GM21717 (cell line): ENCODE measurements around the gene ZNF18.

Source experiments
- ATAC-seq: cut with Tn5 transposase; IDR thresholded peaks from one replicate; pipeline ENCODE4 v1.9.1; 2021; ENCODE audit warnings: mild to moderate bottlenecking, moderate library complexity; ENCODE audit not compliant: unreplicated experiment

Gene ZNF18

DNA sequence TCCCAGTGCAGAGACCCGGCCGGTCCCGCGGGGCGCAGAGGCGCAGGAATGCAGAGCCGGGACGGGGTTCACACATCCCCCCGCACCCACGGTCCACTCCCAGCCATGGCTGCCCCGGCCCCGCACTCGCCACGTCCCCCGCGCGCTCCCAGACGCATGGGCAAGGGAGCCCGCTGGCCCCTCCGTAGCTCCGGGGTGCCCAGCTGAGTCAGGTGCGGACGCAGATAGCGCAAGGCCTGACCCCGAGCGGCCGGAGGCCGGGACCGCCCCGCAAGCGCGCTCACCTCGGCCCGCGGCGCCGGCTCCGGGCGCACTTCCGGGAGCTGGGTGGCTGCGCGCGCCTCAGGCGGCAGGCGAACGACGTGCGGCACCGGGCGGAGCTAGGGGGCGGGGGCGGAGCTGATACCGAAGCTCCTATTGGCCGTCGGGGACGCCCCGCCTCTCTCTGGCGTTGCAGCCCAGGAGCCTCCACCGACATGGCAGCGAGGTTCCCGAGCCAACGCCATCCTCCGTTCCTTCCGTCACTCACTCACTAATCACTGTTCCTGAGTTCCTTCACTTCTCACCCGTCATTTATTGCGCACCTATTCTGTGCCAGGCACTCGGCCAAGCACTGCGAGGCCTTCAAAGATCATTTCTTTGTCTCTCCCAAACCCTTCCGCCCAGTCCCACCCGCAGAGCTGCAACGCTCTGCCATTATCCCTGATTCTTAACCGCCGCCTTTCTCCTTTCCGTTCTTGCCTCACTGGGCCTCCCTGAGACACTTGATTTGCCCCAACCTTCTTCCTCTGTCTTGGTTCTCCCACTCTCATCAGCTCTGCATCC, at the start of gene ZNF18:
Gene ZNF18, minus strand, starts transcription at position 329 of the 825 bp plus-strand sequence. CDS start 4,646 bp downstream, outside the sequence.
- peak; percentile 97 for ATAC-seq

GRCh38 chr17:12046786-12047185, 49.5 kb upstream of the ZNF18 start:
- ATAC-seq: no peak

DNA sequence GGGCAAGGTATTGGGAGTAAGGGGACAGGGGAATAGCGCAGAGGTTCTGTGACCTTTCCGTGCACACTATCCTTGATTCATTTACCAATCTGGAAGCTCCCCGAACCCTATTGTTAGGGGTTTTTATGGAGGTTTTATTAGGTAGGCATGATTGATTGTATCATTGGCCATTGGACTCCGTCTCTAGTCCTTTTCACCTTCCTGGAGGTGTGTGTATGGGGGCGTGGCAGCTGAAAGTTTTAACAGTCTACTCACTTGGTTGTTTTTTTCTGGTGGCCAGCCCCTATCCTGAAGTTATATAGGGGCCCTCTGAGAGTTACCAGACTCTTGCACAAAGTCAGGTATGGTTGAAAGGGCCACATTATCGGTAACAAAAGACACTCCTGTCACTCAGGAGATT, 46.4 kb upstream of the ZNF18 start:
- ATAC-seq: no peak

DNA sequence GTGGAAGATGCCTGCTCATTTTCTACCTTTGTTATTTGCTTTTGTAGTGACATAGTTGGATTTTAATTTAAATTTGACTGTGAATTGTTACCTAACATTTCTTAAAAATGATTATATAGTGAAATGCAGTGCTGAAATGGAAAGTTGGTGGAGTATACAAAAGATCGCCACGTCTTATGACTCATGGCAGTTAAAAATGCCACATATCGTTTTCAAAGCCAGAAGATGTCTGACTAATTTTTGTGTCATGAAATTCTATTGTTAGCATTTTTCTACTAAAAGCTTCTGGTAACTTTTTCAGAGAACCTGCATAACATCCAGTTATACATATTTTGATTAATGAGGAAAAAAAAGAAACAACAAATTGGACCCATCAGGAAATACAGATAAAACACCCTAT, 44.0 kb upstream of the ZNF18 start:
- ATAC-seq: no peak

GRCh38 chr17:12040478-12040877, 43.2 kb upstream of the ZNF18 start:
- no peak for ATAC-seq

DNA sequence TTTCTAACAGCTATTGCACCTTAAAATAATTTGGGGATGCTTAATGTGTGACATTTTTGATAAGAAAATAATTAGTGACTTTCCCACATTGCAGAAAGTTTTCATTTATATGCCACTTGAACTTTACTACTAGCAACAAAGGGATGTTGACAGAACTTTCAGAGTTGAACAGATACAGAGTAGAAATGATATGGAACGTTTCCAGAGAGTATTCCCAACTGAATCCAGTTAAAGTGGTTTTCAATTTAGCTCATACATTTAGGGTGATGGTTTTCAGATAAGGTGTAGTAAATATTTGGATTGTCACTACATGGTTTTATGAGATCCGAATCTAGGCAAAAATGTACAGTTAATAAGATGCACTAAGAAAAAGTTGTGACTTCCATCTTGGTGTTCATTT, 40.7 kb upstream of the ZNF18 start:
- ATAC-seq: no peak

- no peak for ATAC-seq
Measured at GRCh38 chr17:12035673-12036072, 38.4 kb upstream of the ZNF18 start.

DNA sequence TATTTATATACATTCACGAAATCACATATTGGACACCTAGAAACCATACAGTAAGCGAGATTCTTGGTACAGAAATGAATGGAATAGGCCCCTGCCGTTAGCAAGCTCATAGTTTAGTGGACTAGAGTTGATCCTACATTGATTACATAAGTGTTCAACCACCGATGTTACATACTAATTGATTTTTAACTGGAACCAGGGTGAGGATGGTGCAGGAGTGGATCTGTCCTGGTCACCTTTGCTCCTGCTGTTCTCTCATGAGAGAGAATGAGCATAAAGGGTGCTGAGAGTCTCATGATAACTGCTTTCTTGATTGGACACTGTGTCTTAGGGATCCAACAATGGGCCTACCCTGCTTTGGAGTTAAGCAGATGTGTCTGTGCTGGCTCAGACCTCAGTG, 37.3 kb upstream of the ZNF18 start:
- ATAC-seq: no peak

- ATAC-seq: no peak
Measured at GRCh38 chr17:12028611-12029010, 31.3 kb upstream of the ZNF18 start.

DNA sequence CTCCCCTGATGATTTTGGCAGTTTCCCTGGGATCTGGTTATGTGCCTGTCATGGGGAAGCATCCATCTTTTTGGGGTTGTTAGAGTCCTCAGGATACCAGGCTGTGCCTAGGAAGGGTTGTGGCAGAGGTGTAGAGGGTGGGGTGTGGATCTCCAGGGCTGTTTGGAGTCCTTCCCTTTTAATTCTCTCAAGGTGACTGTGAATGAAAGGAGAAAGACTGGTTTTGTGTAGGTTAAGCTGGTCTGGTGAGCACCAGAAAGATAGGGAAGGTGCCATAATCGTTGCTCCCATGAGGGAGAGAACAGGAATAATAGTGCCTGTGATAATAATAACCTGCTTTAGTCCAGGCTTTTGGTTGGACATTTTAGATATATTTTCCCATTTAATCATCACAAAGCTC, 30.4 kb upstream of the ZNF18 start:
- no peak for ATAC-seq

DNA sequence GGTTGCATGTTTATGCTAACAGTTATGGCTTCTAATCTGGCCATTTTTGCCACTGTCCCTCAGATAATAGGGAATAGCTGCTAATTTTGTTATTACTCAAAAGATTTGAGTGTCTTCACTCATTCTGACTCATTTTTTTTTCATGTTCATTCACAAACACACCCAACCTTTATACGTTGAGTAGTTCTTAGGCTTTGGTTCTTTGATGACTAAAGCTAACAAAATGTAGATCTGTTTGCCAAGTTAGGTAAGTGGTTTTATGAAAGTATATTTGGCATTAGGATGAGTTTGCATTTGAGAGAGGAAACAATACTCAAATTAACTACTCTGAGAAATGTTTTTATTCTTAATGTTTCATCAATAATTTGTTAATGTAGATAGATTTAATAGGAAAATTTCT, 27.1 kb upstream of the ZNF18 start:
- ATAC-seq: no peak

DNA sequence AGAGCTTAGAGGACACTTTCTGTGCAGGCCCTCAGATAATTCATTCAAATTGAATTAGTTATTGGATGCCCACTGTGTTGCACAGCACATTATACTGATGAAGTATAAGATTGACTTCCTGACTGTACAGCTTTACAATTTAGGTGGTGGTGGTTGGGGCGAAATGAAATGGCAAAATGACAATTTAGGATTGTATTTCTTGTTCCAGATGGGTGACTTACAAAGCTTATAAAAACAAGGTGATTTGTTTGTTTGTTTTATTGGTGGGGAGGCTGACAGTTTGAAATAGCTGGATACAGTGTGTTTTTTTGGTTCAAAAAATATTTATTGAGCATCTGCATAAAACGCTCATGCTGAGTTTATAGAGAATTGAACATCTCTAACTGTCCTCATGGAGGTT, 25.0 kb upstream of the ZNF18 start:
- no peak for ATAC-seq

- no peak for ATAC-seq
Measured at GRCh38 chr17:12021623-12022140, 24.4 kb upstream of the ZNF18 start.

- peak; percentile 93 for ATAC-seq
Measured at GRCh38 chr17:12020642-12021622, 23.7 kb upstream of the ZNF18 start, which contains the start of gene MAP2K4. Gene MAP2K4 (plus strand): TSS chr17:12020877. CDS start chr17:12020887, 10 bp downstream.

DNA sequence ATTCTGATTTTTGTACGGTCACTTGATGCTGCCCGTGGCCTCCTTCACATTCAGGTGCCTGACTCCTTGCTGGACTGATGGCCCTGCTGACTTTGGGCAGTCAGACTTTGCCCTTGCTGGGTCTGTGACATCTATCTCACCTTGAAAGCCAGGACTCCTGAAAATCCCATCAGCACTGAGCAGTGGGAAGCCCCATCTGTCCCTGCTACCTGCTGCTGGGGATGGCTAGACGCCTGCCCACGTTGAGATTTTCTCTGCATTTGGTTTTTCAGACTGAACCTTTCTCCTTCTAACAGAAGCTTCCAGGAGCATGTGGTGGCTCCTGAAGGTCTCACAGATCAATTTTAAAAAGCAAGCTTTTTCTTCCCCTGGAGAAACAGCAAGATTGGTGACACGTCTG, 10.2 kb upstream of the ZNF18 start:
- ATAC-seq: no peak

GRCh38 chr17:11999696-12000095, 2.4 kb upstream of the ZNF18 start:
- no peak for ATAC-seq

DNA sequence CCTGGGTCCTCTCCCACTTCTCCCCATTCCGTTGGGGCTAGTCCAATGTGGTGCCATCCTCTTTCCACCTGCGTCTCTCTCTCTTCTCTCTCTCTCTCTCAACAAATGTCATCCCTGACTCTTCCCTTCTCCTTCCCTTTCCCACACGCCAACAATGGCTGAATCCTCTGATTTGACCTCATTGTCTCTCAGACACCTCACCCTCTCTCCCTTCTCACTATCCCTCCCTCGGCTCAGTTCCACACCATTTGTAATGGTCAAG, 628 bp upstream of the ZNF18 start:
- no peak for ATAC-seq

GRCh38 chr17:11996722-11997146, 541 bp downstream of the ZNF18 start:
- ATAC-seq: peak; percentile 41

DNA sequence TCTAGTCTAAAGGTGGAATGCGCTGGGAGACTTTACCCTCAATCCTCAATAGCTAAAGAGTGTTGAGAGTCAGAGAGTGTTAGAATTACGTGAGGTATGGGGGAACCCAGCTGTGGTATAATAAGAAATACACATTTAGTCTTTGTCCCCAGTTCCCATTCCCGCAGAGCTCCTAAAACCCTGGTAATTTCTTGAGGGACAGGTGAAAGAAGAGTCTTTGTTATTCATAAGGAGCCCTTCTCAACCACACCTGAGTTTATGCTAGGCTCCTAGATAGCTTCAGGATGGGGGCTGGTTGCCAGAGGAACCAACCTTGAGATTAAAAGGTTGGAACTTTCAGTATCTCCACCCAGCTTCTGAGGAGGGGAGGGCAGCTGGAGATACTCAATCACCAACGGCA, 5.8 kb downstream of the ZNF18 start:
- ATAC-seq: no peak

DNA sequence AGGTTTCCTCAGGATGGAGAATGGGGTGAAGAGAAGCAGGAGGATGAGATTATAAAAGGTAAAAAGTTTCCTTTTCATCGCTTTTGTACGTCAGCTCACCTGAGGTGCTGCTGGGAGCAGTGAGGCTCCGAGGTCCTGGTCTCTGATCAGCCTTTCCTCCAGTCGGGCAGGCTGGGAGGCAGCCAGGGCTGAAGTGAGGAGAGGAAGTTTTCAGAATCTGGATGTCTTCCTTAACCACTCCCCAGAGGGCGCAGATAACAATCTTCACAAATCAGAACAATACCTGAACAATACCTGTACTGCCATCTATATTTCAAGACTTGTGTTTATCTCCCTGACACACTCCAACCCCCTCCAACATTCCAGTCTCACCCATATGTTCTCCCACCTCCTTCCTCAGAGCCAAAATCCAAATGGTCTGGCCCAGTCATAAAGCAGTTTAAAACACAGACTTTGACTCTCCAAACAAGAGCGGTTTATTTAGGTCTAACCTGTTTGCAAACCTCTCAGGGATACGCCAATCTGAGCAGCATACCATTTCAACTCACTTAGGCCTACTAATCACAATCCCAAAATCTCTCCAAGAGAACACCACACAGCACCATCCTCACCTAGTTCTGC, 6.8 kb downstream of the ZNF18 start:
- no peak for ATAC-seq

GRCh38 chr17:11986942-11987329, 10.3 kb downstream of the ZNF18 start:
- no peak for ATAC-seq
